C4-2B (cell line): ENCODE measurements around the gene NEU2.

ENCODE experiments used
- CTCF ChIP-seq: fragments of 450-650 bp; conservative IDR thresholded peaks from 2 replicates; pipeline ENCODE4 v1.5.1; 2017; ENCODE audit warnings: mild to moderate bottlenecking
- ZFX ChIP-seq: fragments of 450-650 bp; IDR thresholded peaks from 2 replicates; pipeline ENCODE4 v1.6.1; 2017

GRCh38 chr2:232984451-232985207 is 47.8 kb upstream of the NEU2 start:
- TF ChIP-seq CTCF (no peak), ZFX (no peak)
